22Rv1 (cell line): ENCODE data around the gene RAB11B.
A peak's percentile ranks its signal among the peaks of the same experiment; 100 is the strongest.

Experiments used
- H3K27ac ChIP-seq: fragments of 450-650 bp; 2 replicates; pipeline ENCODE4 v1.5.1; 2017
- CTCF ChIP-seq: fragments of 450-650 bp; IDR thresholded peaks from 2 replicates; pipeline ENCODE4 v1.5.1; 2017; ENCODE audit warnings: mild to moderate bottlenecking
- ZFX ChIP-seq: fragments of 450-650 bp; IDR thresholded peaks from 2 replicates; pipeline ENCODE4 v1.6.1; 2017; ENCODE audit warnings: antibody characterized with exemption, borderline replicate concordance

The RAB11B gene

GRCh38 chr19:8391198-8392016, 1.2 kb downstream of the RAB11B start:
- H3K27ac ChIP-seq = peak overlapping the region; percentile 99
- TF ChIP-seq ZFX (no peak), CTCF (no peak)

DNA sequence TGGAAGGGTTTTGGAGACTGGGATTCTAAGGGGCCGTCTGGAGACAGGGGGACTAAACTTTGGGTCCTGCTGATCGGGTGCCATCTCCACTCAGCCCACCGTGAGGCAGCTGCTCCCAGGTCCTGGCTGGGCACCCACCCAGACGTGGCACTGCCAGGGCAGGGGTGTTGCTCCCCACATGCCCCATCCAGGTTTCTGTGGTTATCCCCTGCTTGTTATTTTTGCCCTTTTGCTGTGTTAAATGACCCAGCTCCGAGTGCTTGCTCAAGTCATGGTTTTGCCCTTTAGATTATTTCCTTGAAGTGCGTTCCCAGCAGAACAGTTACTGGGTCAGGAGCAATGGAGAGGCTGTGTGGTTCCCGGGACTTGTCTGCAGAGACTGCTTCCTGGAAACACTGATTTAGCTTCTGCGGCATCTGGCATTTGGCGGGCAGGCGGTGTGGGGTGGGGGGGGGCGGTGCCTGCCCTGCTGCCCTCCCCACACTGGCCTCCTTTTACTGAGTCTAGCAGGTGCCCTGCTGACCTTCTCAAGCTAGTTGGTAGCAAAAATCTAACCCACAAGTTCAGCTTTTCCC, 1.9 kb downstream of the RAB11B start:
- peak overlapping the region; percentile 99 for H3K27ac ChIP-seq

DNA sequence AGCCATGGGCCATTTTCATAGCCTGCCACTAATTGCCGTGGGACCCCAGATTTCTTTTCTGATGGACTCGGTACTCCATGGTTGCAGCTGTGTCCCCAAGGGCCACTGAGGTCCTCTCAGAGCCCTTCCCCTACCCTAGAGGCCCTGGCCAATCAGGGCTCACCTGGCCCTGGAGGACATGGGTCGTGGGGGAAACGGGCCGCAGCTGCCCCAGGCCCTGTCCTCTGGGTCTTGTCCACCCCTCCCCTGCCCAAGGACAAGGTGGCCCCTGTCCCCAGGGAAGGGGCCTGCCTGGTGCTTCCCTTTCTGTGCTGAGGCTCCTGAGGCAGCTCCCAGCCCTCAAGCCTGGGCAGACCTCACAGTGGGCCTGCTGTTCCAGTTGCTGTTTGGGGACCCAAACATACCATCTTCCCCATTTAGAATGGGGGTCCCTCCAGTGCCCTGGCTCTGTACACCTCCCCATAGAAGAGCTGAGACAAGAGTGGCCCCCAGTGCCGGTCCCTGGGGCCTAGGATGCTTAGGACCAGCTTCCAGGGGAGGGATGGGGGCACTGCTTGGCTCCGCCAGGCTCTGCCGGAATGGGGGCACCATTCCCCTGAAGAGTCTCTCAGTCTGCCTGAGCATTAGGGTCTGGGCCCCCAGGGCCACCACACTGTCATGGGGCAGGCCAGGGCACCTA, 3.2 kb downstream of the RAB11B start:
- peak overlapping the region; percentile 91 for H3K27ac ChIP-seq
- TF ChIP-seq ZFX (no peak), CTCF (no peak)

More for the DNA sequence above, 1.9 kb downstream of the RAB11B start:
- TF ChIP-seq CTCF (no peak), ZFX (no peak)

GRCh38 chr19:8393871-8394250, 3.7 kb downstream of the RAB11B start:
- no peak for TF ChIP-seq ZFX
- no peak for TF ChIP-seq CTCF
- H3K27ac ChIP-seq = peak overlapping the region; percentile 91

DNA sequence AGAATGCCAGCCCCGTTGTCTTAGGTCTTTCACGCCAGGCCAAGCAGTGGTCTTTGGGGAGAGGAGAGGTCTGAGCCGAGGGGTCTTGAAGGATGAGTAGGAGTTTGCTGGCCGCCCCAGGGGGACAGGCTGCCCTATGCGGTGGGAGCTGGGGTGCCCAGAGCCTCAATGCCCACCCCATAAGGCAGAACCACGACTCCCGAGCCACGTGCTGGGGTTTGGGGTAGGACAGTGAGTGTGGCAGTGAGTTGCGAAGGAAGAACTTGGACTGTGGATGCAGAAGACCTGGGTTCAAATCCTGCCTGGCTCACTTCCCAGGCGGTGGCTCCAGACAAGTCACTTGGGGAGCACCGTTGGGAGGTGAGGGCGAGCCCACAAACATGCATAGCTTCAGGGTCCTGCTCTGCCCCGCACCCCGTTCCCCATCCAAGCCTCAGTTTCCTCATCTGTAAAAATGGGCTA, 5.5 kb downstream of the RAB11B start:
- TF ChIP-seq CTCF (no peak), ZFX (no peak)
- peak overlapping the region; percentile 91 for H3K27ac ChIP-seq

GRCh38 chr19:8396185-8396562, 6.0 kb downstream of the RAB11B start:
- TF ChIP-seq CTCF = no peak
- TF ChIP-seq ZFX = no peak

More at GRCh38 chr19:8396185-8396562, 6.0 kb downstream of the RAB11B start:
- H3K27ac ChIP-seq = peak overlapping the region; percentile 91
